HepG2 (cell line): Measurements from ENCODE around the gene EXOC7. TPM values are rescaled to one million over a fixed set of nuclear protein-coding genes. Genes with fewer than 3 reads are reported as not detected.
A peak's percentile ranks its signal among the peaks of the same experiment; 100 is the strongest.

ENCODE experiments used
- ATF7-NPFF ChIP-seq: sonication (generic); formaldehyde crosslinking; IDR thresholded peaks from 2 replicates; pipeline ENCODE4 v1.8.1; 2023; ENCODE audit warnings: mild to moderate bottlenecking, low read depth, missing genetic modification reagents, moderate library complexity
- BATF2 ChIP-seq: sonication (generic); formaldehyde crosslinking; IDR thresholded peaks from 2 replicates; pipeline ENCODE4 v1.8.0; 2022; ENCODE audit warnings: mild to moderate bottlenecking, missing genetic modification reagents, moderate library complexity
- DNMT1 ChIP-seq: sonication (generic); formaldehyde crosslinking; IDR thresholded peaks from 2 replicates; pipeline ENCODE4 v1.5.1; 2020; ENCODE audit warnings: mild to moderate bottlenecking, missing genetic modification reagents
- HNF1B ChIP-seq: sonication (generic); formaldehyde crosslinking; IDR thresholded peaks from 2 replicates; pipeline ENCODE4 v1.5.1; 2020; ENCODE audit warnings: mild to moderate bottlenecking, moderate library complexity, missing genetic modification reagents
- HNRNPK ChIP-seq: fragments of 200-400 bp; formaldehyde crosslinking; IDR thresholded peaks from 2 replicates; pipeline ENCODE4 v1.6.1; 2018; ENCODE audit warnings: low read length, low read depth, moderate library complexity, mild to moderate bottlenecking; ENCODE audit not compliant: poor library complexity, severe bottlenecking
- ONECUT2 ChIP-seq: sonication (generic); formaldehyde crosslinking; IDR thresholded peaks from 2 replicates; pipeline ENCODE4 v1.4.0; 2020; ENCODE audit warnings: missing genetic modification reagents
- SOX6 ChIP-seq, 2 experiments: fragments of 450-650 bp in 1 of 2; sonication (generic) in 1 of 2; formaldehyde crosslinking in 1 of 2; IDR thresholded peaks; 2 replicates each; pipeline versions ENCODE4 v1.4.0 to v1.6.1; 2017 to 2020; ENCODE audit warnings: antibody characterized with exemption in 1 of 2, mild to moderate bottlenecking in 1 of 2, missing genetic modification reagents in 1 of 2
- ZBTB34 ChIP-seq: sonication (generic); formaldehyde crosslinking; IDR thresholded peaks from 2 replicates; pipeline ENCODE4 v1.8.0; 2022; ENCODE audit warnings: mild to moderate bottlenecking, missing genetic modification reagents
- ZKSCAN1 ChIP-seq: fragments of 150-350 bp; IDR thresholded peaks from 2 replicates; pipeline ENCODE4 v1.6.1; 2014; ENCODE audit warnings: low read length
- ZNF205 ChIP-seq: IDR thresholded peaks from 2 replicates; pipeline ENCODE4 v1.6.1; 2018; ENCODE audit warnings: missing biosample characterization, missing genetic modification reagents
- ZNF44 ChIP-seq: sonication (generic); formaldehyde crosslinking; IDR thresholded peaks from 2 replicates; pipeline ENCODE4 v1.5.1; 2020; ENCODE audit warnings: mild to moderate bottlenecking, missing genetic modification reagents
- ZNF580 ChIP-seq: IDR thresholded peaks from 2 replicates; pipeline ENCODE4 v1.6.1; 2016; ENCODE audit warnings: low read depth, borderline replicate concordance
- ZNF766 ChIP-seq: sonication (generic); formaldehyde crosslinking; IDR thresholded peaks from 2 replicates; pipeline ENCODE4 v1.5.0; 2020; ENCODE audit warnings: missing genetic modification reagents, borderline replicate concordance
- ZNF792 ChIP-seq: IDR thresholded peaks from 2 replicates; pipeline ENCODE4 v1.6.1; 2016
- ZNF891 ChIP-seq: sonication (generic); formaldehyde crosslinking; IDR thresholded peaks from 2 replicates; pipeline ENCODE4 v1.5.0; 2020; ENCODE audit warnings: mild to moderate bottlenecking, missing genetic modification reagents
- ZSCAN25 ChIP-seq: sonication (generic); formaldehyde crosslinking; IDR thresholded peaks from 2 replicates; pipeline ENCODE4 v1.8.0; 2022; ENCODE audit warnings: mild to moderate bottlenecking, missing genetic modification reagents
- polyA plus RNA-seq, 8 experiments: library from polyadenylated mRNA; depleted of rRNA in 3 of 8; stranded (reverse) in 7 of 8; unstranded in 1 of 8; fragments of >200 nt; fragmentation: Illumina TruSeq in 4 of 8; extraction: Trizol in 4 of 8; gene quantifications; 2 replicates each; pipeline versions ENCODE4 v1.2.1 to v1.2.3, GENCODE V29; 2011 to 2016; ENCODE audit warnings: low read depth in 4 of 8, missing spikeins in 1 of 8, mixed read lengths in 1 of 8; ENCODE audit not compliant: insufficient read depth in 1 of 8
- total RNA-seq, 5 experiments: library from RNA; depleted of rRNA; stranded (reverse); fragments of >200 nt; fragmentation: Illumina TruSeq; extraction: Trizol; gene quantifications; 2 replicates each; pipeline ENCODE4 v1.2.3, GENCODE V29; 2016; ENCODE audit warnings: low read depth in 1 of 5
- TF ChIP-seq, protein P1 (sequence below): sonication (generic); formaldehyde crosslinking; IDR thresholded peaks from 2 replicates; pipeline ENCODE4 v1.5.1; 2020; ENCODE audit warnings: missing genetic modification reagents, mild to moderate bottlenecking, borderline replicate concordance
- TF ChIP-seq, protein P2 (sequence below): sonication (generic); formaldehyde crosslinking; IDR thresholded peaks from 2 replicates; pipeline ENCODE4 v1.8.1; 2023; ENCODE audit warnings: mild to moderate bottlenecking, missing genetic modification reagents
- TF ChIP-seq, protein P3 (sequence below): sonication (generic); formaldehyde crosslinking; conservative IDR thresholded peaks from 2 replicates; pipeline ENCODE4 v1.8.0; 2022; ENCODE audit warnings: mild to moderate bottlenecking, moderate library complexity, missing genetic modification reagents

EXOC7 gene
- total and polyA plus RNA-seq, 2 of the 13 experiments (the other 11 are each of a cell fraction or from before 2014, with no cell fraction given) = 86.9 to 116 TPM

DNA sequence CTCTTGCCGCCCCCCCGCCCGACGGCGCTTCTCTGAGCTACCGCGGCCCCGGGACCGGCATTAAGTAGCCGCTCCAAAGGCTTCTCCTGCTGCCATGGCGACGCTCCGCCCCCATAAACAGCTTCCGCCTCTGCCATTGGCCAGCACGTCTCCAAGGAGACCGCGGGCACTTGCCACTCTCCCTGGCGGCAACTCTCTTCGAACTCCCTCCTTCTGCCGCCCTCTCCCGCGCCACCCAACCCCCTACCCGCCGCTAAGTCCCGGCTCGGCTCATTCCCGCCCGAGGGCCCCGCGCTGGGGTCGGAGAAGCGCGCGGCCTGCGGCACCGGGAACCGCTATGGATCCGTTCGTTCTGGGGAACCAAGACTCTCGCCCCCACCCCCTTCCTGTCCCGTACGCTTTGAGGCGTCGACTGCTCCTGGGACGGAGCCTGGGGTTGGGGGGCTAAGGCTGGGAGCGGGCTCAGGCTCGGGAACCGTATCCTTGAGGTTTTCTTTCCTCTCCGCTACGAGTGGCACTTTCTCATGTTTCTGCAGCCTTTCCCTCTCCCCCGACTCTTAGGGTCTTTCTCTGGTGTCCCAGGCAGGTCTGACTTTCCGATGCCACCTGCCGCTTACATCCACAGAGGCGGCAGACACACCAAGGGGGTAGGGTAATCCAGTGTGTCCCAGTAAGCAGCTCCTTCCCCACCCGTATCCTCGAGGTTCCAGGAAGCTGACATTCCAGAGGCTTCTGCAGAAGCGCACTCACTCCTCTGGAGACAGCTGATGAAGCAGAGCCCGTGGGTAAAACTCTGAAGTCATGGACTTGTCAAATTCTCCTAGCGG is 37.8 kb upstream of the EXOC7 start, which contains the start of gene FOXJ1 (continued):
- TF ChIP-seq, protein P1, sequence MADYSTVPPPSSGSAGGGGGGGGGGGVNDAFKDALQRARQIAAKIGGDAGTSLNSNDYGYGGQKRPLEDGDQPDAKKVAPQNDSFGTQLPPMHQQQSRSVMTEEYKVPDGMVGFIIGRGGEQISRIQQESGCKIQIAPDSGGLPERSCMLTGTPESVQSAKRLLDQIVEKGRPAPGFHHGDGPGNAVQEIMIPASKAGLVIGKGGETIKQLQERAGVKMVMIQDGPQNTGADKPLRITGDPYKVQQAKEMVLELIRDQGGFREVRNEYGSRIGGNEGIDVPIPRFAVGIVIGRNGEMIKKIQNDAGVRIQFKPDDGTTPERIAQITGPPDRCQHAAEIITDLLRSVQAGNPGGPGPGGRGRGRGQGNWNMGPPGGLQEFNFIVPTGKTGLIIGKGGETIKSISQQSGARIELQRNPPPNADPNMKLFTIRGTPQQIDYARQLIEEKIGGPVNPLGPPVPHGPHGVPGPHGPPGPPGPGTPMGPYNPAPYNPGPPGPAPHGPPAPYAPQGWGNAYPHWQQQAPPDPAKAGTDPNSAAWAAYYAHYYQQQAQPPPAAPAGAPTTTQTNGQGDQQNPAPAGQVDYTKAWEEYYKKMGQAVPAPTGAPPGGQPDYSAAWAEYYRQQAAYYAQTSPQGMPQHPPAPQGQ (CRISPR knock-in tag) = no peak
- no peak for TF ChIP-seq ZNF792 (CRISPR knock-in tag)
- TF ChIP-seq, protein P2, sequence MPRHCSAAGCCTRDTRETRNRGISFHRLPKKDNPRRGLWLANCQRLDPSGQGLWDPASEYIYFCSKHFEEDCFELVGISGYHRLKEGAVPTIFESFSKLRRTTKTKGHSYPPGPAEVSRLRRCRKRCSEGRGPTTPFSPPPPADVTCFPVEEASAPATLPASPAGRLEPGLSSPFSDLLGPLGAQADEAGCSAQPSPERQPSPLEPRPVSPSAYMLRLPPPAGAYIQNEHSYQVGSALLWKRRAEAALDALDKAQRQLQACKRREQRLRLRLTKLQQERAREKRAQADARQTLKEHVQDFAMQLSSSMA (CRISPR knock-in tag) = no peak
- TF ChIP-seq, protein P3, sequence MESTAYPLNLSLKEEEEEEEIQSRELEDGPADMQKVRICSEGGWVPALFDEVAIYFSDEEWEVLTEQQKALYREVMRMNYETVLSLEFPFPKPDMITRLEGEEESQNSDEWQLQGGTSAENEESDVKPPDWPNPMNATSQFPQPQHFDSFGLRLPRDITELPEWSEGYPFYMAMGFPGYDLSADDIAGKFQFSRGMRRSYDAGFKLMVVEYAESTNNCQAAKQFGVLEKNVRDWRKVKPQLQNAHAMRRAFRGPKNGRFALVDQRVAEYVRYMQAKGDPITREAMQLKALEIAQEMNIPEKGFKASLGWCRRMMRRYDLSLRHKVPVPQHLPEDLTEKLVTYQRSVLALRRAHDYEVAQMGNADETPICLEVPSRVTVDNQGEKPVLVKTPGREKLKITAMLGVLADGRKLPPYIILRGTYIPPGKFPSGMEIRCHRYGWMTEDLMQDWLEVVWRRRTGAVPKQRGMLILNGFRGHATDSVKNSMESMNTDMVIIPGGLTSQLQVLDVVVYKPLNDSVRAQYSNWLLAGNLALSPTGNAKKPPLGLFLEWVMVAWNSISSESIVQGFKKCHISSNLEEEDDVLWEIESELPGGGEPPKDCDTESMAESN = 0 out of 2 replicates have a peak, but pooled peaks have one; percentile 50
- TF ChIP-seq ZNF44 = 0 out of 2 replicates have a peak, but pooled peaks have one; percentile 59
- no peak for TF ChIP-seq ZKSCAN1
- TF ChIP-seq ZNF580 (CRISPR knock-in tag) = 0 out of 2 replicates have a peak, but pooled peaks have one; percentile 42
- TF ChIP-seq ONECUT2 = no peak
- peak; percentile 46; the same call in 1 of the 2 replicates for TF ChIP-seq ZNF205 (CRISPR knock-in tag)
- no peak for TF ChIP-seq ZNF766 (CRISPR knock-in tag)
- no peak for TF ChIP-seq SOX6 (IDR thresholded peaks at IDR 0.05)
- peak; percentile 32; the same call in 1 of the 2 replicates for TF ChIP-seq SOX6 (CRISPR knock-in tag; IDR thresholded peaks at IDR 0.05)
- peak; percentile 86 for TF ChIP-seq ZSCAN25
- peak; percentile 85; the same call in 1 of the 2 replicates for TF ChIP-seq ZNF891 (CRISPR knock-in tag)
- peak; percentile 65; the same call in 1 of the 2 replicates for TF ChIP-seq ATF7-NPFF
- TF ChIP-seq BATF2 (CRISPR knock-in tag) = no peak
- TF ChIP-seq DNMT1 (CRISPR knock-in tag) = no peak
- no peak for TF ChIP-seq ZBTB34 (CRISPR knock-in tag)
- TF ChIP-seq HNRNPK = peak; percentile 54
- peak; percentile 77 for TF ChIP-seq HNF1B
